ENCODE measurements around the gene SINHCAF. TPM values are rescaled to one million over a fixed set of nuclear protein-coding genes. Genes with fewer than 3 reads are reported as not detected.
"Not testable (repeated sequence)": the region's sequence is repeated elsewhere in the genome, so short reads cannot be mapped to it uniquely, and the experiment has no call there.

The SINHCAF gene
- total RNA-seq, 1 donor from 2014 or later: 115 TPM

- Histone ChIP-seq H3K36me3 (ENCODE audit: insufficient read depth, low read length) (no peaks in the 10 kb centered on the region), H3K4me3 (ENCODE audit: insufficient read depth, low read depth, low read length) (no peak overlapping the region), H3K9me3 (ENCODE audit: insufficient read depth, low read depth, low read length) (no peaks in the 10 kb centered on the region), H3K9ac (ENCODE audit: low read length) (no peak overlapping the region), H3K27ac (ENCODE audit: low read depth, low read length) (no peak overlapping the region), H3K79me2 (ENCODE audit: insufficient read depth, low read length) (no peaks in the 10 kb centered on the region), H3K27me3 (ENCODE audit: insufficient read depth, low read length) (peaks cover 33% of the 10 kb centered on the region), H4K20me1 (ENCODE audit: insufficient read depth, low read length) (no peaks in the 10 kb centered on the region), H3K4me2 (ENCODE audit: low read length) (peak overlapping the region; percentile 71), H2AFZ (ENCODE audit: low read depth, low read length) (no peak overlapping the region), H3K4me1 (ENCODE audit: insufficient read depth, low read length) (no peaks in the 10 kb centered on the region)
- FAIRE-seq (no peak), DNase-seq (ENCODE audit: low read depth) (peak; percentile 45)
- no peak for TF ChIP-seq EZH2 (IDR thresholded peaks at IDR 0.05; ENCODE audit: insufficient read depth, low read length)
- TF ChIP-seq CTCF (IDR thresholded peaks at IDR 0.05; ENCODE audit: insufficient read depth, low read depth, low read length): peak; percentile 73
- Mint-ChIP-seq H3K4me1 (ENCODE audit: low read depth, unreplicated experiment) (peaks cover 8% of the 10 kb centered on the region), H3K9me3 (ENCODE audit: unreplicated experiment) (peaks cover 2% of the 10 kb centered on the region), H3K27ac (ENCODE audit: unreplicated experiment) (no peak overlapping the region), H3K27me3 (ENCODE audit: low read depth, unreplicated experiment) (peaks cover 35% of the 10 kb centered on the region), H3K4me3 (ENCODE audit: unreplicated experiment) (no peak overlapping the region), H3K36me3 (ENCODE audit: low read depth, unreplicated experiment) (no peaks in the 10 kb centered on the region)
These were observed 87.1 kb downstream of the SINHCAF start for GRCh38 chr12:31238764-31239387.

GRCh38 chr12:31238333-31238732, 87.6 kb downstream of the SINHCAF start:
- H3K27ac ChIP-seq (ENCODE audit: low read depth, low read length); H3K4me1 Mint-ChIP-seq (ENCODE audit: low read depth, unreplicated experiment); H3K36me3 Mint-ChIP-seq (ENCODE audit: low read depth, unreplicated experiment); H3K9ac ChIP-seq (ENCODE audit: low read length); H3K79me2 ChIP-seq (ENCODE audit: insufficient read depth, low read length); DNase-seq (ENCODE audit: low read depth); FAIRE-seq; H3K9me3 ChIP-seq (ENCODE audit: insufficient read depth, low read depth, low read length); H4K20me1 ChIP-seq (ENCODE audit: insufficient read depth, low read length); H2AFZ ChIP-seq (ENCODE audit: low read depth, low read length); H3K36me3 ChIP-seq (ENCODE audit: insufficient read depth, low read length); H3K4me3 ChIP-seq (ENCODE audit: insufficient read depth, low read depth, low read length); H3K4me3 Mint-ChIP-seq (ENCODE audit: unreplicated experiment); H3K27ac Mint-ChIP-seq (ENCODE audit: unreplicated experiment); H3K9me3 Mint-ChIP-seq (ENCODE audit: unreplicated experiment); H3K4me1 ChIP-seq (ENCODE audit: insufficient read depth, low read length): not testable (repeated sequence)
- peak overlapping the region; percentile 71 for H3K4me2 ChIP-seq (ENCODE audit: low read length)
- H3K27me3 Mint-ChIP-seq (ENCODE audit: low read depth, unreplicated experiment): peaks cover 37% of the 10 kb centered on the region
- peaks cover 35% of the 10 kb centered on the region for H3K27me3 ChIP-seq (ENCODE audit: insufficient read depth, low read length)

- Histone ChIP-seq H3K9ac (ENCODE audit: low read length) (no peak overlapping the region), H3K27me3 (ENCODE audit: insufficient read depth, low read length) (peaks cover 38% of the 10 kb centered on the region), H3K4me3 (ENCODE audit: insufficient read depth, low read depth, low read length) (no peak overlapping the region), H3K4me1 (ENCODE audit: insufficient read depth, low read length) (no peaks in the 10 kb centered on the region), H4K20me1 (ENCODE audit: insufficient read depth, low read length) (no peaks in the 10 kb centered on the region), H3K4me2 (ENCODE audit: low read length) (no peak overlapping the region), H2AFZ (ENCODE audit: low read depth, low read length) (no peak overlapping the region), H3K27ac (ENCODE audit: low read depth, low read length) (no peak overlapping the region), H3K9me3 (ENCODE audit: insufficient read depth, low read depth, low read length) (no peaks in the 10 kb centered on the region), H3K79me2 (ENCODE audit: insufficient read depth, low read length) (no peaks in the 10 kb centered on the region), H3K36me3 (ENCODE audit: insufficient read depth, low read length) (no peaks in the 10 kb centered on the region)
- DNase-seq (ENCODE audit: low read depth) (no peak), FAIRE-seq (no peak)
- Mint-ChIP-seq H3K36me3 (ENCODE audit: low read depth, unreplicated experiment) (no peaks in the 10 kb centered on the region), H3K4me3 (ENCODE audit: unreplicated experiment) (no peak overlapping the region), H3K4me1 (ENCODE audit: low read depth, unreplicated experiment) (peaks cover 8% of the 10 kb centered on the region), H3K27me3 (ENCODE audit: low read depth, unreplicated experiment) (peaks cover 37% of the 10 kb centered on the region), H3K9me3 (ENCODE audit: unreplicated experiment) (peaks cover 2% of the 10 kb centered on the region), H3K27ac (ENCODE audit: unreplicated experiment) (no peak overlapping the region)
- TF ChIP-seq CTCF (IDR thresholded peaks at IDR 0.05; ENCODE audit: insufficient read depth, low read depth, low read length) (no peak), EZH2 (IDR thresholded peaks at IDR 0.05; ENCODE audit: insufficient read depth, low read length) (no peak)
These were observed 88.8 kb downstream of the SINHCAF start for GRCh38 chr12:31236998-31237637.

Data from astrocyte (in vitro differentiated cells and primary cell).